ENCODE data around the gene NUDT7.

GRCh38 chr16:77780378-77780837 is 58.1 kb downstream of the NUDT7 start:
- TF ChIP-seq CTCF (IDR thresholded peaks at IDR 0.05) (no peak), ZFX (IDR thresholded peaks at IDR 0.05; ENCODE audit: borderline replicate concordance) (no peak)

All from 22Rv1 (cell line).